HG03196 (cell line): ENCODE measurements around the gene GTF2F2.
"Not testable (repeated sequence)": the region's sequence is repeated elsewhere in the genome, so short reads cannot be mapped to it uniquely, and the experiment has no call there.

Source experiments
- ATAC-seq: cut with Tn5 transposase; IDR thresholded peaks from one replicate; pipeline ENCODE4 v1.9.1; 2021; ENCODE audit not compliant: unreplicated experiment

Gene GTF2F2

GRCh38 chr13:45178349-45179162, 58.2 kb downstream of the GTF2F2 start:
- no peak for ATAC-seq

GRCh38 chr13:45179428-45179827, 59.1 kb downstream of the GTF2F2 start:
- no peak for ATAC-seq

- no peak for ATAC-seq
These were observed 60.0 kb downstream of the GTF2F2 start for GRCh38 chr13:45180303-45180702.

- no peak for ATAC-seq
These were observed 60.6 kb downstream of the GTF2F2 start for GRCh38 chr13:45180713-45181601.

GRCh38 chr13:45184693-45185092, 64.4 kb downstream of the GTF2F2 start:
- ATAC-seq = no peak

- ATAC-seq = no peak
These were observed 65.0 kb downstream of the GTF2F2 start for GRCh38 chr13:45185286-45185685.

GRCh38 chr13:45189077-45189476, 68.8 kb downstream of the GTF2F2 start:
- ATAC-seq = not testable (repeated sequence)

GRCh38 chr13:45189511-45189910, 69.2 kb downstream of the GTF2F2 start:
- not testable (repeated sequence) for ATAC-seq

GRCh38 chr13:45191874-45192273, 71.6 kb downstream of the GTF2F2 start:
- ATAC-seq = no peak

GRCh38 chr13:45194081-45194939, 74.0 kb downstream of the GTF2F2 start:
- no peak for ATAC-seq

GRCh38 chr13:45195421-45195820, 75.1 kb downstream of the GTF2F2 start:
- ATAC-seq = no peak

GRCh38 chr13:45196096-45196495, 75.8 kb downstream of the GTF2F2 start:
- ATAC-seq = no peak

GRCh38 chr13:45196622-45197021, 76.3 kb downstream of the GTF2F2 start:
- peak; percentile 49 for ATAC-seq

- ATAC-seq = no peak
These were observed 77.7 kb downstream of the GTF2F2 start for GRCh38 chr13:45198041-45198440.

GRCh38 chr13:45198924-45199323, 78.6 kb downstream of the GTF2F2 start:
- no peak for ATAC-seq

- no peak for ATAC-seq
These were observed 79.4 kb downstream of the GTF2F2 start for GRCh38 chr13:45199711-45200110.

GRCh38 chr13:45200701-45201232, 80.5 kb downstream of the GTF2F2 start, which contains the start of gene KCTD4:
KCTD4 (minus strand) TSS chr13:45201045; CDS start chr13:45194567, 6,478 bp downstream.
- ATAC-seq = no peak

- ATAC-seq = no peak
These were observed 84.8 kb downstream of the GTF2F2 start for GRCh38 chr13:45205124-45205523.

GRCh38 chr13:45206340-45206739, 86.0 kb downstream of the GTF2F2 start:
- peak; percentile 73 for ATAC-seq

- no peak for ATAC-seq
These were observed 87.0 kb downstream of the GTF2F2 start for GRCh38 chr13:45207319-45207718.

- ATAC-seq = no peak
These were observed 87.8 kb downstream of the GTF2F2 start for GRCh38 chr13:45208132-45208531.
